GM12875 (cell line): ENCODE measurements around the gene CDH8.

Experiments used
- H3K4me3 ChIP-seq: one replicate; pipeline ENCODE4 v1.5.1; 2011; ENCODE audit warnings: low read depth, low read length, control low read depth
- TF ChIP-seq, protein P1 (sequence below): IDR thresholded peaks from 2 replicates; pipeline ENCODE4 v1.5.1; 2011; ENCODE audit warnings: low read depth, mild to moderate bottlenecking, control low read depth, inconsistent platforms, low read length, moderate library complexity, borderline replicate concordance; ENCODE audit not compliant: insufficient read depth

The CDH8 gene

GRCh38 chr16:62050793-62051192 lies 14.6 kb upstream of the CDH8 start:
- TF ChIP-seq, protein P1, sequence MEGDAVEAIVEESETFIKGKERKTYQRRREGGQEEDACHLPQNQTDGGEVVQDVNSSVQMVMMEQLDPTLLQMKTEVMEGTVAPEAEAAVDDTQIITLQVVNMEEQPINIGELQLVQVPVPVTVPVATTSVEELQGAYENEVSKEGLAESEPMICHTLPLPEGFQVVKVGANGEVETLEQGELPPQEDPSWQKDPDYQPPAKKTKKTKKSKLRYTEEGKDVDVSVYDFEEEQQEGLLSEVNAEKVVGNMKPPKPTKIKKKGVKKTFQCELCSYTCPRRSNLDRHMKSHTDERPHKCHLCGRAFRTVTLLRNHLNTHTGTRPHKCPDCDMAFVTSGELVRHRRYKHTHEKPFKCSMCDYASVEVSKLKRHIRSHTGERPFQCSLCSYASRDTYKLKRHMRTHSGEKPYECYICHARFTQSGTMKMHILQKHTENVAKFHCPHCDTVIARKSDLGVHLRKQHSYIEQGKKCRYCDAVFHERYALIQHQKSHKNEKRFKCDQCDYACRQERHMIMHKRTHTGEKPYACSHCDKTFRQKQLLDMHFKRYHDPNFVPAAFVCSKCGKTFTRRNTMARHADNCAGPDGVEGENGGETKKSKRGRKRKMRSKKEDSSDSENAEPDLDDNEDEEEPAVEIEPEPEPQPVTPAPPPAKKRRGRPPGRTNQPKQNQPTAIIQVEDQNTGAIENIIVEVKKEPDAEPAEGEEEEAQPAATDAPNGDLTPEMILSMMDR: no peak
- no peak overlapping the region for H3K4me3 ChIP-seq

DNA sequence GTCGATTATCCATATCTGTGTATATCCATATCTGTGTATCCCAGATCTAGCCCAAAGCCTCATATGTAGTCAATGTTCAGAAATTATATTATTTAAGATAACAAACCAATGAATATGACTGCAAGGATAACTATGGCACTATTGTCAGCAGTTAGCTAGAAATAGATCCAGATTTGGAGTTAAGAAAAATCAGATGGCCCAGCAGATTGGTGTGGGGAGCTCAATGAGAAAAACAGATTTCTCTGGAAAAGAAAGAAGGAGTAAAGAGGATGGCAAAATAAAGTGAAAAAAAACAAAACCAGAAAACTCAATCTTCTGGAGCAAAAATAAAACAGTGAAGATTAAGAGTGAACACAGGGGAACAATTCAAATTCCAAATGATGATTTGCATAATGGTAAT lies 10.6 kb upstream of the CDH8 start:
- TF ChIP-seq, protein P1: no peak
- H3K4me3 ChIP-seq: no peak overlapping the region

- TF ChIP-seq, protein P1: 0 out of 2 replicates have a peak, but pooled peaks have one; percentile 19
- H3K4me3 ChIP-seq: no peak overlapping the region
These were observed 5.2 kb upstream of the CDH8 start for GRCh38 chr16:62041401-62041800.

- TF ChIP-seq, protein P1: no peak
- no peak overlapping the region for H3K4me3 ChIP-seq
These were observed 2.4 kb upstream of the CDH8 start for GRCh38 chr16:62038646-62039045.

DNA sequence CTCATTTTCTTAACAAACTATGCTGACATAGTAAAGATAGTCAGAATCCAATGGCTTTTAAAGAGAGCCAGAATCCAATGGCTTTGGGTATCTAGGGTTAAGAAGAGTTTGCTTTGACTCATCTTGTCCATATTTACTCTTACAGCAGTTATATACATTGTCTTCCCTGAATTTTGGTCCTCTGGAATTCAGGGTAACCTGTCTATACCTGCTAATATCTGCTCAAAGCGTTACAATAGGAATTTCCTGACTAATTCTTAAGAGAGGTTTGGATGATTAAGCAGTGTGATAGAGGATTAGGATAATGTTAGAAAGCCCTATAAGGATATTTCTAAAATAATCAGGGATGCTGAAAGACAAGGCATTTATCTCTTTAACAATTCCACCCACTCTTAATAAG lies 2.0 kb upstream of the CDH8 start:
- no peak overlapping the region for H3K4me3 ChIP-seq
- TF ChIP-seq, protein P1: no peak

- TF ChIP-seq, protein P1: no peak
- H3K4me3 ChIP-seq: no peak overlapping the region
These were observed 531 bp upstream of the CDH8 start for GRCh38 chr16:62036802-62037135.

DNA sequence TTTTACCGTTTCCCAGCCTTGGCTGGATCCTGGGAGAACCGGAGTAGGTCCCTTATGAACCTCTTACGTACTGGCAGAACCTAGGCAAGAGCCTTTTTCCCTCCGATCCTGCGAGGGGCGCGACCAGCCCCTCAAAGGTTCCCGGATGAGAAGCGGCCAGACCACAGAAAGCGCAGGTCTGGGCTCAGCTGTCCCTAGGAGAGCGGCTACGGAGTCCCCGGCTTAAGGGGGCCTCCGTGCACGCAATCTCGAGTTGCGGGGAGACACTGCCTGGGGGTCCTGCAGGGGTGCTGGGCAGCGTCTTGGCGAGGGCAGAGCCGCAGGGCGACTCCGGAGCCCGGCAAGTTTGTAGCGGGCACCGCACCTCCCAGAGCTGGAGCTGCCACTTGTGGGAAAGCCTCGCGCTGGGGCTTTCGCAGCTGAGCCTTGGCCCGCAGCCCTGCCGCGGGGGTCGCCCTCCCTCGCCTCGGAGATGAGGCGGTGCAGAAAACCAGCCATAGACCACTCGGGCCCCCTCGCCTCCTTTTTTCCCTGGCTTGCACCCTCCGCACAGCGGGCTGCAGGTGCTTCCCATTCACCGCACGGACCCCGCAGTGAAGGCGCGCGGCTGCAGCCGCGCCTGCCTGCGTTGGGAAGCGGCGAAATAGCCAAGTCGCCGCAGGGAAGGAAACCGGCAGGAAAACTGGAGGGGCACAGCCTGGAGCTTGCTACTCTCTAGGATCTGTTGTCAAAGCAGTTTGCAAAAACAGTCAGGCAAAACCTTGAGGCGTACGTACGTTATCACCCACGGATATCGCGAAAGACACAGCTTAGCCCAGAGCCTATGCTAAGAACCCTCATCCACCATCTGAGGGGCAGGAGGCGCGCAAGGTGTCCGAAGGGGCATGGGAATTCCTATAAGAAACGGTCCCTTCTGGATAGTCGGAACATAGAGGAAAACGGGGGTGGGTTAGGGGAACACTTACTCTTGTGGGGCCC lies 834 bp downstream of the CDH8 start:
- H3K4me3 ChIP-seq: no peak overlapping the region
- TF ChIP-seq, protein P1: no peak
